H9 (cell line): ENCODE data around the gene SEMA4A. TPM values are rescaled to one million over a fixed set of nuclear protein-coding genes. Genes with fewer than 3 reads are reported as not detected.

Source experiments
- DNase-seq: peaks from one replicate; pipeline ENCODE4 v3.0.0-alpha.2; 2017
- H2AFZ ChIP-seq: one replicate; pipeline ENCODE4 v1.6.1; 2013; ENCODE audit warnings: mild to moderate bottlenecking, low read length, control low read depth, moderate library complexity
- H2AK5ac ChIP-seq: 2 replicates; pipeline ENCODE4 v1.6.1; 2013; ENCODE audit warnings: low read length, control low read depth, mixed read lengths; ENCODE audit not compliant: insufficient read length
- H2BK120ac ChIP-seq: one replicate; pipeline ENCODE4 v1.6.1; 2013; ENCODE audit warnings: low read depth, mild to moderate bottlenecking, low read length, control low read depth, inconsistent platforms; ENCODE audit not compliant: poor library complexity, severe bottlenecking
- H2BK12ac ChIP-seq: 2 replicates; pipeline ENCODE4 v1.6.1; 2013; ENCODE audit warnings: low read length, control low read depth, mixed read lengths, low read depth; ENCODE audit not compliant: insufficient read length
- H2BK15ac ChIP-seq: 2 replicates; pipeline ENCODE4 v1.6.1; 2013; ENCODE audit warnings: low read depth, low read length, control low read depth
- H2BK20ac ChIP-seq: one replicate; pipeline ENCODE4 v1.6.1; 2013; ENCODE audit warnings: low read depth, mild to moderate bottlenecking, low read length, control low read depth, inconsistent platforms; ENCODE audit not compliant: poor library complexity, severe bottlenecking
- H2BK5ac ChIP-seq: 2 replicates; pipeline ENCODE4 v1.6.1; 2013; ENCODE audit warnings: low read length, control low read depth, mixed read lengths; ENCODE audit not compliant: insufficient read length
- H3K14ac ChIP-seq: 2 replicates; pipeline ENCODE4 v1.6.1; 2013; ENCODE audit warnings: low read length, control low read depth; ENCODE audit not compliant: insufficient read depth
- H3K18ac ChIP-seq: 2 replicates; pipeline ENCODE4 v1.6.1; 2013; ENCODE audit warnings: low read depth, mild to moderate bottlenecking, mixed read lengths, low read length, control low read depth; ENCODE audit not compliant: insufficient read length
- H3K23ac ChIP-seq: 2 replicates; pipeline ENCODE4 v1.6.1; 2013; ENCODE audit warnings: low read length, control low read depth, mixed read lengths, low read depth; ENCODE audit not compliant: insufficient read length
- H3K23me2 ChIP-seq: 2 replicates; pipeline ENCODE4 v1.6.1; 2013; ENCODE audit warnings: low read depth, mild to moderate bottlenecking, mixed read lengths, low read length, control low read depth; ENCODE audit not compliant: insufficient read length, poor library complexity, severe bottlenecking
- H3K27ac ChIP-seq: 2 replicates; pipeline ENCODE4 v1.5.1; 2013; ENCODE audit warnings: low read length, control low read depth, mixed read lengths, low read depth; ENCODE audit not compliant: insufficient read length
- H3K27me3 ChIP-seq: 2 replicates; pipeline ENCODE4 v1.6.1; 2013; ENCODE audit warnings: low read length, control low read depth, inconsistent platforms; ENCODE audit not compliant: insufficient read depth
- H3K4ac ChIP-seq: 2 replicates; pipeline ENCODE4 v1.6.1; 2013; ENCODE audit warnings: low read depth, mild to moderate bottlenecking, control low read depth, inconsistent platforms, low read length, moderate library complexity
- H3K4me1 ChIP-seq: 2 replicates; pipeline ENCODE4 v1.6.1; 2013; ENCODE audit warnings: low read length, control low read depth, inconsistent platforms; ENCODE audit not compliant: insufficient read depth
- H3K4me2 ChIP-seq: 2 replicates; pipeline ENCODE4 v1.6.1; 2013; ENCODE audit warnings: low read length, control low read depth, mixed read lengths; ENCODE audit not compliant: insufficient read length, insufficient read depth
- H3K56ac ChIP-seq: 2 replicates; pipeline ENCODE4 v1.6.1; 2013; ENCODE audit warnings: low read depth, mild to moderate bottlenecking, mixed read lengths, low read length, control low read depth; ENCODE audit not compliant: insufficient read length
- H3K79me1 ChIP-seq: 2 replicates; pipeline ENCODE4 v1.6.1; 2013; ENCODE audit warnings: low read depth, mild to moderate bottlenecking, moderate library complexity, low read length, control low read depth, inconsistent platforms; ENCODE audit not compliant: insufficient read depth, poor library complexity, severe bottlenecking
- H3K79me2 ChIP-seq: 2 replicates; pipeline ENCODE4 v1.6.1; 2013; ENCODE audit warnings: low read length, control low read depth, inconsistent platforms; ENCODE audit not compliant: insufficient read depth
- H3K9ac ChIP-seq: 2 replicates; pipeline ENCODE4 v1.6.1; 2013; ENCODE audit warnings: low read length, control low read depth, mixed read lengths; ENCODE audit not compliant: insufficient read length; ENCODE audit errors: extremely low read depth
- H3K9me3 ChIP-seq: one replicate; pipeline ENCODE4 v1.6.1; 2013; ENCODE audit warnings: low read depth, low read length, inconsistent platforms; ENCODE audit not compliant: control insufficient read depth
- H3T11ph ChIP-seq: one replicate; pipeline ENCODE4 v1.6.1; 2013; ENCODE audit warnings: mild to moderate bottlenecking, low read length, control low read depth, inconsistent platforms
- H4K20me1 ChIP-seq: one replicate; pipeline ENCODE4 v1.6.1; 2013; ENCODE audit not compliant: control insufficient read depth, insufficient read length, insufficient read depth
- H4K5ac ChIP-seq: 2 replicates; pipeline ENCODE4 v1.6.1; 2013; ENCODE audit warnings: low read depth, mild to moderate bottlenecking, mixed read lengths, low read length, control low read depth; ENCODE audit not compliant: insufficient read length
- H4K8ac ChIP-seq: replicated peaks from 2 replicates; pipeline ENCODE4 v1.6.1; 2013; ENCODE audit warnings: low read length, control low read depth, mixed read lengths, low read depth; ENCODE audit not compliant: insufficient read length
- H4K91ac ChIP-seq: 2 replicates; pipeline ENCODE4 v1.6.1; 2013; ENCODE audit warnings: low read depth, mild to moderate bottlenecking, moderate library complexity, mixed read lengths, low read length, control low read depth; ENCODE audit not compliant: insufficient read length
- H3K27ac Mint-ChIP-seq, 3 experiments: 2 replicates in 2 of 3; 3 replicates in 1 of 3; pipeline ENCODE4 v1.8.0; 2020 to 2021; ENCODE audit warnings: mixed read lengths in 3 of 3, mild to moderate bottlenecking in 1 of 3, moderate library complexity in 1 of 3
- H3K27me3 Mint-ChIP-seq: 2 replicates; pipeline ENCODE4 v1.8.0; 2021; ENCODE audit warnings: low read depth, mild to moderate bottlenecking, moderate library complexity, mixed read lengths
- H3K36me3 Mint-ChIP-seq, 3 experiments: 2 replicates in 2 of 3; 3 replicates in 1 of 3; pipeline ENCODE4 v1.8.0; 2020 to 2021; ENCODE audit warnings: low read depth in 3 of 3, mixed read lengths in 3 of 3; ENCODE audit not compliant: insufficient read depth in 1 of 3
- H3K4me1 Mint-ChIP-seq, 2 experiments: 2 replicates each; pipeline ENCODE4 v1.8.0; 2020; ENCODE audit warnings: mixed read lengths in 2 of 2
- H3K4me3 Mint-ChIP-seq, 2 experiments: 2 replicates in 1 of 2; 3 replicates in 1 of 2; pipeline ENCODE4 v1.8.0; 2020 to 2021; ENCODE audit warnings: mild to moderate bottlenecking in 2 of 2, mixed read lengths in 2 of 2, moderate library complexity in 1 of 2
- H3K9me3 Mint-ChIP-seq, 2 experiments: 2 replicates in 1 of 2; 3 replicates in 1 of 2; pipeline ENCODE4 v1.8.0; 2020; ENCODE audit warnings: mild to moderate bottlenecking in 2 of 2, mixed read lengths in 2 of 2, moderate library complexity in 1 of 2
- WGBS: extraction: QIAGEN DNeasy Blood & Tissue Kit; methylation state at CpG from one replicate; pipeline ENCODE4 v1.1.7; 2013; ENCODE audit warnings: missing lambda C conversion rate, low lambda C conversion rate, mixed read lengths; ENCODE audit not compliant: insufficient read length; ENCODE audit errors: extremely low coverage; 5-methylcytosine and 5-hydroxymethylcytosine counted together
- total RNA-seq: library from RNA; stranded (reverse); gene quantifications from 2 replicates; pipeline ENCODE4 v1.2.1, GENCODE V29; 2021
- TF ChIP-seq, protein P1 (sequence below): fragments of 200-600 bp; sonication (generic); conservative IDR thresholded peaks from 3 replicates; pipeline ENCODE4 v1.8.0; 2021; ENCODE audit warnings: antibody characterized with exemption, mild to moderate bottlenecking

Gene SEMA4A
- total RNA-seq, 1 experiment from 2014 or later: 11.1 TPM

DNA sequence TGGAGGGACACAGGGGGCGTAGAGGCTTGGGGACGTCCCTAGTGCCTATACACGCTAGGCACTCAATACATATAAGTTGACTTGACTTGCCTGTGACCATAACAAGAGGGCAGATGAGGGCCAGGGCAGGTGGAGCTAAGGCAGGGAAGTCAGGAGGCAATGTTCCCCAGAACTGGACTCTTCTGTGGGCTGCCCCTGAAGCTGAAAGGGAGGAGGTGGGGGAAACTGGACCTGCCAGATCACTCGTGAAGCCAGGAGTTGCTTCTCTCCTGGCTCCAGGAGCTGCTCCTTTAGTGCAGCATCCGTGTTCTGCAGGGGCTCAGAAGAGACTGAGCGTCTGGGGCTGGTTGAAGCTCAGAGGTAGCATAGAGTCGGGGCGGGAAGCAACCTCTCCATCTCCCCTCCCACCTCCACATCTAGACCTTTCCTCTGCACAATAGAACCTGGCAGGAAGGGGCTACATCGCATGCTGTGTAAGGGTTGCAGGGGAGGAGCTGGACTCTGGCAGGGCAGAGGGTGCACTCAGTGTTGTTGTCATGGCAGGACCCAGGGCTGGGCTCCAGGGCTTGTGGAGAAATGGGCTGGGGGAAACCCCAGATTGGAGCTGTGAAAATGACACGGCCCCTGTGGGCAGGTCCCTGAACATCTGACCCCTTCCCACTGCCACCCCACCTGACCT lies 2.9 kb upstream of the SEMA4A start:
- H3K79me2 ChIP-seq: no peaks in the 10 kb centered on the region
- H3K27ac ChIP-seq: no peak overlapping the region
- H3K14ac ChIP-seq: no peak overlapping the region
- no peak overlapping the region for H2BK12ac ChIP-seq
- TF ChIP-seq, protein P1, sequence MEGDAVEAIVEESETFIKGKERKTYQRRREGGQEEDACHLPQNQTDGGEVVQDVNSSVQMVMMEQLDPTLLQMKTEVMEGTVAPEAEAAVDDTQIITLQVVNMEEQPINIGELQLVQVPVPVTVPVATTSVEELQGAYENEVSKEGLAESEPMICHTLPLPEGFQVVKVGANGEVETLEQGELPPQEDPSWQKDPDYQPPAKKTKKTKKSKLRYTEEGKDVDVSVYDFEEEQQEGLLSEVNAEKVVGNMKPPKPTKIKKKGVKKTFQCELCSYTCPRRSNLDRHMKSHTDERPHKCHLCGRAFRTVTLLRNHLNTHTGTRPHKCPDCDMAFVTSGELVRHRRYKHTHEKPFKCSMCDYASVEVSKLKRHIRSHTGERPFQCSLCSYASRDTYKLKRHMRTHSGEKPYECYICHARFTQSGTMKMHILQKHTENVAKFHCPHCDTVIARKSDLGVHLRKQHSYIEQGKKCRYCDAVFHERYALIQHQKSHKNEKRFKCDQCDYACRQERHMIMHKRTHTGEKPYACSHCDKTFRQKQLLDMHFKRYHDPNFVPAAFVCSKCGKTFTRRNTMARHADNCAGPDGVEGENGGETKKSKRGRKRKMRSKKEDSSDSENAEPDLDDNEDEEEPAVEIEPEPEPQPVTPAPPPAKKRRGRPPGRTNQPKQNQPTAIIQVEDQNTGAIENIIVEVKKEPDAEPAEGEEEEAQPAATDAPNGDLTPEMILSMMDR: no peak
- H3K18ac ChIP-seq: no peak overlapping the region
- peak overlapping the region; percentile 29 for H3K4me2 ChIP-seq
- no peaks in the 10 kb centered on the region for H3K9me3 Mint-ChIP-seq
- no peak overlapping the region for H2BK120ac ChIP-seq
- peaks cover 67 to 76% of the 10 kb centered on the region in 2 experiments for H3K4me1 Mint-ChIP-seq
- no peak overlapping the region for H4K5ac ChIP-seq
- H3T11ph ChIP-seq: no peak overlapping the region
- H4K20me1 ChIP-seq: no peaks in the 10 kb centered on the region
- no peak overlapping the region for H4K91ac ChIP-seq
- H3K27me3 Mint-ChIP-seq: no peaks in the 10 kb centered on the region
- H4K8ac ChIP-seq: no peak overlapping the region
- H3K27ac Mint-ChIP-seq: peak overlapping the region; percentile 15 to 42 (median 38); a peak in 5 of 7 replicates
- H3K36me3 Mint-ChIP-seq: peaks cover 0 to 2% (median 0%) of the 10 kb centered on the region in 3 experiments; a peak in 1 of 7 replicates
- no peak overlapping the region for H3K56ac ChIP-seq
- DNase-seq: no peak
- no peak overlapping the region for H2BK15ac ChIP-seq
- no peak overlapping the region for H3K9ac ChIP-seq
- no CpG with 5 or more reads among the region's 10 CpGs for WGBS
- H2AFZ ChIP-seq: no peak overlapping the region
- no peak overlapping the region for H3K23ac ChIP-seq
- H3K23me2 ChIP-seq: no peaks in the 10 kb centered on the region
- peaks cover 27% of the 10 kb centered on the region for H3K4me1 ChIP-seq
- H3K4me3 Mint-ChIP-seq: peak overlapping the region; percentile 55 to 79
- H3K79me1 ChIP-seq: no peaks in the 10 kb centered on the region
- no peaks in the 10 kb centered on the region for H3K9me3 ChIP-seq
- no peak overlapping the region for H3K4ac ChIP-seq
- H2AK5ac ChIP-seq: no peak overlapping the region
- H2BK5ac ChIP-seq: no peak overlapping the region
- H2BK20ac ChIP-seq: no peak overlapping the region
- no peaks in the 10 kb centered on the region for H3K27me3 ChIP-seq
